K562 (cell line): ENCODE results near the gene SLC7A4. TPM values are rescaled to one million over a fixed set of nuclear protein-coding genes. Genes with fewer than 3 reads are reported as not detected.

Experiments
- ATF1 ChIP-seq, 2 experiments: fragments of 450-650 bp in 1 of 2; IDR thresholded peaks; 2 replicates each; pipeline ENCODE4 v1.6.1; 2016; ENCODE audit warnings: missing compliant biosample characterization in 1 of 2, missing genetic modification characterization in 1 of 2
- CBFA2T2 ChIP-seq: fragments of 450-650 bp; conservative IDR thresholded peaks from 2 replicates; pipeline ENCODE4 v1.6.1; 2017; ENCODE audit warnings: mild to moderate bottlenecking
- CXXC5 ChIP-seq: fragments of 250-450 bp; sonication (Bioruptor Pico); IDR thresholded peaks from 2 replicates; pipeline ENCODE4 v1.8.0; 2022; ENCODE audit warnings: inconsistent platforms, mild to moderate bottlenecking, moderate library complexity
- ELF1 ChIP-seq: fragments of 200-800 bp; sonication (Bioruptor generic); IDR thresholded peaks from 2 replicates; pipeline ENCODE4 v1.6.1; 2016; ENCODE audit warnings: missing genetic modification characterization, missing compliant biosample characterization
- EP400 ChIP-seq: fragments of 450-650 bp; IDR thresholded peaks from 2 replicates; pipeline ENCODE4 v1.6.1; 2017; ENCODE audit warnings: antibody characterized with exemption, mild to moderate bottlenecking, moderate library complexity
- KLF1 ChIP-seq: fragments of 450-650 bp; IDR thresholded peaks from 2 replicates; pipeline ENCODE4 v1.6.1; 2016; ENCODE audit warnings: missing genetic modification characterization, missing compliant biosample characterization
- MCM5 ChIP-seq: fragments of 450-650 bp; IDR thresholded peaks from 2 replicates; pipeline ENCODE4 v1.6.1; 2016; ENCODE audit warnings: low read depth
- NFIC ChIP-seq: fragments of 450-650 bp; IDR thresholded peaks from 2 replicates; pipeline ENCODE4 v1.6.1; 2017; ENCODE audit warnings: mild to moderate bottlenecking, inconsistent platforms
- NONO ChIP-seq, 2 experiments: fragments of 200-400 bp in 1 of 2; fragments of 450-650 bp in 1 of 2; formaldehyde crosslinking in 1 of 2; IDR thresholded peaks; 2 replicates each; pipeline ENCODE4 v1.6.1; 2017; ENCODE audit warnings: low read depth in 2 of 2, mild to moderate bottlenecking in 2 of 2, moderate library complexity in 2 of 2, low read length in 1 of 2
- OTX1 ChIP-seq: fragments of 450-650 bp; formaldehyde crosslinking; IDR thresholded peaks from 2 replicates; pipeline ENCODE4 v1.4.0; 2022; ENCODE audit warnings: mild to moderate bottlenecking
- PHB2 ChIP-seq: fragments of 450-650 bp; IDR thresholded peaks from 2 replicates; pipeline ENCODE4 v1.6.1; 2017; ENCODE audit warnings: low read depth
- PHF20 ChIP-seq: fragments of 450-650 bp; IDR thresholded peaks from 2 replicates; pipeline ENCODE4 v1.6.1; 2018; ENCODE audit not compliant: partially characterized antibody
- SETDB1 ChIP-seq: IDR thresholded peaks from one replicate; pipeline ENCODE4 v1.6.1; 2012; ENCODE audit warnings: low read length, control low read depth, inconsistent platforms
- SLC30A9 ChIP-seq: fragments of 250-450 bp; sonication (Bioruptor Pico); IDR thresholded peaks from 2 replicates; pipeline ENCODE4 v1.8.0; 2022; ENCODE audit warnings: mild to moderate bottlenecking, moderate library complexity
- SMARCC2 ChIP-seq: fragments of 450-650 bp; IDR thresholded peaks from 2 replicates; pipeline ENCODE4 v1.6.1; 2017; ENCODE audit warnings: antibody characterized with exemption, moderate library complexity, mild to moderate bottlenecking, low read depth
- ZNF354B ChIP-seq: fragments of 250-450 bp; sonication (Bioruptor Pico); IDR thresholded peaks from 2 replicates; pipeline ENCODE4 v1.4.0; 2020
- ZNF717 ChIP-seq: fragments of 250-450 bp; sonication (Bioruptor Pico); IDR thresholded peaks from 2 replicates; pipeline ENCODE4 v1.5.0; 2021
- polyA plus RNA-seq, 8 experiments: library from polyadenylated mRNA; depleted of rRNA in 4 of 8; stranded (reverse) in 5 of 8; unstranded in 3 of 8; fragments of >200 nt; fragmentation: Nextera tagmentation in 2 of 8; fragmentation: Illumina TruSeq in 1 of 8; extraction: Ambion mirVana in 2 of 8; extraction: Trizol in 1 of 8; gene quantifications; 2 replicates each; pipeline versions ENCODE4 v1.2.1 to v1.2.3, GENCODE V29; 2011 to 2014; ENCODE audit warnings: inconsistent platforms in 1 of 8, missing spikeins in 1 of 8
- total RNA-seq, 7 experiments: library from RNA; depleted of rRNA in 6 of 7; stranded (reverse); fragments of >200 nt in 6 of 7; fragmentation: Illumina TruSeq in 2 of 7; extraction: Trizol in 2 of 7; gene quantifications; 2 replicates each; pipeline versions ENCODE4 v1.2.1 to v1.2.3, GENCODE V29; 2011 to 2021; ENCODE audit warnings: low replicate concordance in 1 of 7
- TF ChIP-seq, protein P1 (sequence below): fragments of 450-650 bp; IDR thresholded peaks from one replicate; pipeline ENCODE4 v1.6.1; 2018; ENCODE audit warnings: mild to moderate bottlenecking, moderate library complexity; ENCODE audit not compliant: partially characterized antibody
- TF ChIP-seq, protein P2 (sequence below): fragments of 250-450 bp; sonication (Bioruptor Pico); IDR thresholded peaks from 2 replicates; pipeline ENCODE4 v1.4.0; 2020

The SLC7A4 gene
- total and polyA plus RNA-seq, 9 of the 15 experiments (the other 6 are each of a cell fraction or from before 2014, with no cell fraction given): not detected

DNA sequence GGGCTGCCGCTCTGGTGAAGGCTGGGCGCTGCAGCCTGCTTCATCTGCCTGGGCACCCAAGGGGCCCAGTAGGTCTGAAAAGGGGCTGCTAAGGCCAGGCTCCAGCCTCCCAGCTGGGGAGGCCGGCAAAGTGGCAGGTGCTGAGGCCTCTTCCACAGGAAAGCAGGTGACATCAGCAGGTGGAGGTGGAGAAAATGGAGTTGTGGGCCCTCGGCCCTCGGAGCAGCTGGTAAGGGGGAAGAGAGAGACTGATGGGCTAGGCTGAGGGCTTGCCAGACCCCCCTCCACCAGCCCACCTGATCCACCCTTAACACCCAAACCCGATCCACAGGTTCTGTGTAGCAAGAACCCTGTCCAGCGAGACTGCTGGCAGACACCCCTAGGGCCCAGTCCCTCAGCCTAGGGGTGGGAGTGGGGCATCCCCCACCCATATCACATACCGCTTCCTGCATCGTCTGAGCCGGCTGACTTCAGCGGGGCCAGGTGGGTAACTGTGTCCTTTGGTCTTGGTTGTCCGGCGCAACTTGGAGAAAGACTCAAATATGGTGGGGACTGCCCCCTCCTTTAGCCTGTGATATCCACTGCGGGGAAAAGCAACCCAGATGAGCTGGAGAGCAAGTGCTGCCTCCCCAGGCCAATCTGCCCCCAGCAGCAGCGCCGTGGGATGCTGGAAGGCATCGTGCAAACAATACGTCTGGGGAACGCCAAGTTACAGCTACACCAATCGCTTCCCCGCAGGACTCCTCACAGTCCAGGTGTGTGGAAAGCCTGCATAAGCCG lies 32.0 kb downstream of the SLC7A4 start (continued):
- TF ChIP-seq PHB2: no peak
- TF ChIP-seq ZNF717 (CRISPR knock-in tag): no peak
- TF ChIP-seq MCM5: no peak
- no peak for TF ChIP-seq CBFA2T2
- no peak for TF ChIP-seq ZNF354B (CRISPR knock-in tag)
- TF ChIP-seq SETDB1: no peak
- TF ChIP-seq NFIC: no peak
- peak; percentile 42; the same call in 1 of the 2 replicates for TF ChIP-seq KLF1
- TF ChIP-seq, protein P1, sequence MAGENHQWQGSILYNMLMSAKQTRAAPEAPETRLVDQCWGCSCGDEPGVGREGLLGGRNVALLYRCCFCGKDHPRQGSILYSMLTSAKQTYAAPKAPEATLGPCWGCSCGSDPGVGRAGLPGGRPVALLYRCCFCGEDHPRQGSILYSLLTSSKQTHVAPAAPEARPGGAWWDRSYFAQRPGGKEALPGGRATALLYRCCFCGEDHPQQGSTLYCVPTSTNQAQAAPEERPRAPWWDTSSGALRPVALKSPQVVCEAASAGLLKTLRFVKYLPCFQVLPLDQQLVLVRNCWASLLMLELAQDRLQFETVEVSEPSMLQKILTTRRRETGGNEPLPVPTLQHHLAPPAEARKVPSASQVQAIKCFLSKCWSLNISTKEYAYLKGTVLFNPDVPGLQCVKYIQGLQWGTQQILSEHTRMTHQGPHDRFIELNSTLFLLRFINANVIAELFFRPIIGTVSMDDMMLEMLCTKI: no peak
- TF ChIP-seq, protein P2, sequence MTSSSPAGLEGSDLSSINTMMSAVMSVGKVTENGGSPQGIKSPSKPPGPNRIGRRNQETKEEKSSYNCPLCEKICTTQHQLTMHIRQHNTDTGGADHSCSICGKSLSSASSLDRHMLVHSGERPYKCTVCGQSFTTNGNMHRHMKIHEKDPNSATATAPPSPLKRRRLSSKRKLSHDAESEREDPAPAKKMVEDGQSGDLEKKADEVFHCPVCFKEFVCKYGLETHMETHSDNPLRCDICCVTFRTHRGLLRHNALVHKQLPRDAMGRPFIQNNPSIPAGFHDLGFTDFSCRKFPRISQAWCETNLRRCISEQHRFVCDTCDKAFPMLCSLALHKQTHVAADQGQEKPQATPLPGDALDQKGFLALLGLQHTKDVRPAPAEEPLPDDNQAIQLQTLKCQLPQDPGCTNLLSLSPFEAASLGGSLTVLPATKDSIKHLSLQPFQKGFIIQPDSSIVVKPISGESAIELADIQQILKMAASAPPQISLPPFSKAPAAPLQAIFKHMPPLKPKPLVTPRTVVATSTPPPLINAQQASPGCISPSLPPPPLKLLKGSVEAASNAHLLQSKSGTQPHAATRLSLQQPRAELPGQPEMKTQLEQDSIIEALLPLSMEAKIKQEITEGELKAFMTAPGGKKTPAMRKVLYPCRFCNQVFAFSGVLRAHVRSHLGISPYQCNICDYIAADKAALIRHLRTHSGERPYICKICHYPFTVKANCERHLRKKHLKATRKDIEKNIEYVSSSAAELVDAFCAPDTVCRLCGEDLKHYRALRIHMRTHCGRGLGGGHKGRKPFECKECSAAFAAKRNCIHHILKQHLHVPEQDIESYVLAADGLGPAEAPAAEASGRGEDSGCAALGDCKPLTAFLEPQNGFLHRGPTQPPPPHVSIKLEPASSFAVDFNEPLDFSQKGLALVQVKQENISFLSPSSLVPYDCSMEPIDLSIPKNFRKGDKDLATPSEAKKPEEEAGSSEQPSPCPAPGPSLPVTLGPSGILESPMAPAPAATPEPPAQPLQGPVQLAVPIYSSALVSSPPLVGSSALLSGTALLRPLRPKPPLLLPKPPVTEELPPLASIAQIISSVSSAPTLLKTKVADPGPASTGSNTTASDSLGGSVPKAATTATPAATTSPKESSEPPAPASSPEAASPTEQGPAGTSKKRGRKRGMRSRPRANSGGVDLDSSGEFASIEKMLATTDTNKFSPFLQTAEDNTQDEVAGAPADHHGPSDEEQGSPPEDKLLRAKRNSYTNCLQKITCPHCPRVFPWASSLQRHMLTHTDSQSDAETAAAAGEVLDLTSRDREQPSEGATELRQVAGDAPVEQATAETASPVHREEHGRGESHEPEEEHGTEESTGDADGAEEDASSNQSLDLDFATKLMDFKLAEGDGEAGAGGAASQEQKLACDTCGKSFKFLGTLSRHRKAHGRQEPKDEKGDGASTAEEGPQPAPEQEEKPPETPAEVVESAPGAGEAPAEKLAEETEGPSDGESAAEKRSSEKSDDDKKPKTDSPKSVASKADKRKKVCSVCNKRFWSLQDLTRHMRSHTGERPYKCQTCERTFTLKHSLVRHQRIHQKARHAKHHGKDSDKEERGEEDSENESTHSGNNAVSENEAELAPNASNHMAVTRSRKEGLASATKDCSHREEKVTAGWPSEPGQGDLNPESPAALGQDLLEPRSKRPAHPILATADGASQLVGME (CRISPR knock-in tag): 0 out of 2 replicates have a peak, but pooled peaks have one; percentile 0
- TF ChIP-seq SLC30A9 (CRISPR knock-in tag): no peak
- no peak for TF ChIP-seq ATF1 (CRISPR knock-in tag; IDR thresholded peaks at IDR 0.05)
- TF ChIP-seq ATF1 (tag; IDR thresholded peaks at IDR 0.05): no peak
- no peak; the same call in 1 of the 2 replicates for TF ChIP-seq CXXC5 (CRISPR knock-in tag)
- TF ChIP-seq OTX1: 0 out of 2 replicates have a peak, but pooled peaks have one; percentile 7
- no peak for TF ChIP-seq SMARCC2
- no peak for TF ChIP-seq PHF20
- no peak for TF ChIP-seq EP400
- no peak for TF ChIP-seq ELF1 (tag)
- no peak for TF ChIP-seq NONO (IDR thresholded peaks at IDR 0.05; ENCODE audit: low read depth in 2 of 2, low read length in 1 of 2)
